ENCODE measurements around the gene GJA4. TPM values are rescaled to one million over a fixed set of nuclear protein-coding genes. Genes with fewer than 3 reads are reported as not detected.

The GJA4 gene
- total and polyA plus RNA-seq, 2 of the 8 experiments (the other 6 are each of a cell fraction or from before 2014, with no cell fraction given) = 3.2 to 3.9 TPM

DNA sequence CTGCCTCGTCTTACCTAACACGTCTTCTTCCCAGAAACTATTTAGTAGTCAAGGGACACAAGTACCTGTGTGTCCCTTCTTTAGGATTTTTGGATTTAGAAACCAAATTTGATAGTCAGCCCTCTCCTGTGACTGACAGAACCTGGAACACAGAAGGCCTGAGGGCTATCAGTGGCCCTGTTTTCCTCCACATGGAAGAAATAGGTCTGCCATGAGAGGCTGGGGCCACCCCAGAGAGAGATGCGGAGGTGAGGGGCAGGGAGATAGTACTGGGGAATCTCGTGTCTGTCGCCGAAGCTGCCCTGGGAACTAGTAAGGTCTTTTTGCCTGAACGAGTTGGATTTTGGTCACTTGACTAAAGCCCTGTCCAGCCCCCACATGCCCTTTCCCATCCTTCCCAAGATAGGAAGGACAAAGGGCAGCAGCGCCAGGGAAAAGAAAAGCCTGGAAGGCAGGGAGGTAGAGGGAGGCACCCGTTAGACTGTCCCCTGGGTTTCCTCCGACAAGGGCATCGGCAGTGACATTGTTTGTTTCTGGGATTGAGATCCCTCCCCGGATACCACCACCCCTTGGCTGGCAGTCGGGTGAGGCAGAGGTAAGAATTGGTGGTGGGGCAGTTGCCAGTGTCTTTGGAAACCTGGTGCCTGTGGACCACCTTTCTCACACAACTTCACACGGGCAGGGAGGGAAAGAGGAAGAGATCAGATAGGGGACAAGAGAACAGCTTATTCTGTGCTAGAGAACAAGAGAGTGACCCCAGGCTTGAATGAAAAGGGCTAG lies 46.9 kb downstream of the GJA4 start (continued):
- TF ChIP-seq NANOG (IDR thresholded peaks at IDR 0.05; ENCODE audit: insufficient read depth, low read depth, low read length, poor library complexity, severe bottlenecking) (no peak), FOSL1 (IDR thresholded peaks at IDR 0.05; ENCODE audit: insufficient read depth, low read depth, low read length) (no peak), ZNF274 (IDR thresholded peaks at IDR 0.05; ENCODE audit: borderline replicate concordance, extremely low read depth, low read length) (no peak), SAP30 (IDR thresholded peaks at IDR 0.05; ENCODE audit: insufficient read depth, insufficient replicate concordance, low read length) (no peak), ATF2 (IDR thresholded peaks at IDR 0.05; ENCODE audit: low read length) (no peak), MAX (IDR thresholded peaks at IDR 0.05) (no peak)
